BLaER1 (cell line): ENCODE results near the gene TNS3.

Experiments used
- H3K27ac ChIP-seq: shearing (Covaris generic); formaldehyde crosslinking; 2 replicates; pipeline ENCODE4 v1.8.1; 2022
- H3K27me3 ChIP-seq: shearing (Covaris generic); formaldehyde crosslinking; 2 replicates; pipeline ENCODE4 v1.8.1; 2022
- H3K36me3 ChIP-seq: shearing (Covaris generic); formaldehyde crosslinking; 2 replicates; pipeline ENCODE4 v1.8.1; 2022
- H3K4me1 ChIP-seq: shearing (Covaris generic); formaldehyde crosslinking; 2 replicates; pipeline ENCODE4 v1.8.1; 2022
- H3K4me2 ChIP-seq: shearing (Covaris generic); formaldehyde crosslinking; 2 replicates; pipeline ENCODE4 v1.8.1; 2022
- H3K4me3 ChIP-seq: shearing (Covaris generic); formaldehyde crosslinking; 2 replicates; pipeline ENCODE4 v1.8.1; 2022
- H3K9ac ChIP-seq: shearing (Covaris generic); formaldehyde crosslinking; 2 replicates; pipeline ENCODE4 v1.8.1; 2022
- H3K9me3 ChIP-seq: shearing (Covaris generic); formaldehyde crosslinking; 2 replicates; pipeline ENCODE4 v1.8.1; 2022
- H4K20me1 ChIP-seq: shearing (Covaris generic); formaldehyde crosslinking; 2 replicates; pipeline ENCODE4 v1.8.1; 2022
- Cebpa-rat ChIP-seq: shearing (Covaris generic); IDR thresholded peaks from 2 replicates; pipeline ENCODE4 v1.8.1; 2022

The TNS3 gene

GRCh38 chr7:47427051-47427643 lies 154.8 kb downstream of the TNS3 start:
- Histone ChIP-seq H3K9me3 (no peaks in the 10 kb centered on the region), H3K27ac (no peak overlapping the region)

GRCh38 chr7:47424523-47424922 lies 157.4 kb downstream of the TNS3 start:
- Histone ChIP-seq H3K9ac (no peak overlapping the region), H3K9me3 (peaks cover 11% of the 10 kb centered on the region; the same call in 1 of the 2 replicates), H3K4me1 (no peaks in the 10 kb centered on the region), H3K27ac (no peak overlapping the region), H3K4me3 (no peak overlapping the region), H3K27me3 (no peaks in the 10 kb centered on the region), H3K4me2 (no peak overlapping the region), H3K36me3 (peaks cover 72% of the 10 kb centered on the region), H4K20me1 (no peaks in the 10 kb centered on the region)
- TF ChIP-seq Cebpa-rat: no peak

More at GRCh38 chr7:47427051-47427643, 154.8 kb downstream of the TNS3 start:
- no peaks in the 10 kb centered on the region for H3K27me3 ChIP-seq
- no peak overlapping the region for H3K4me3 ChIP-seq
- H3K4me2 ChIP-seq: no peak overlapping the region
- H4K20me1 ChIP-seq: no peaks in the 10 kb centered on the region
- peaks cover 49% of the 10 kb centered on the region for H3K36me3 ChIP-seq
- H3K9ac ChIP-seq: no peak overlapping the region
- TF ChIP-seq Cebpa-rat: no peak
- H3K4me1 ChIP-seq: no peaks in the 10 kb centered on the region

- H3K27ac ChIP-seq: no peak overlapping the region
- no peak for TF ChIP-seq Cebpa-rat
- peaks cover 11% of the 10 kb centered on the region; the same call in 1 of the 2 replicates for H3K9me3 ChIP-seq
- no peaks in the 10 kb centered on the region for H3K27me3 ChIP-seq
- H3K4me1 ChIP-seq: no peaks in the 10 kb centered on the region
- peaks cover 72% of the 10 kb centered on the region for H3K36me3 ChIP-seq
- no peak overlapping the region for H3K4me2 ChIP-seq
- H3K9ac ChIP-seq: no peak overlapping the region
- H4K20me1 ChIP-seq: no peaks in the 10 kb centered on the region
- no peak overlapping the region for H3K4me3 ChIP-seq
These were observed 158.7 kb downstream of the TNS3 start for GRCh38 chr7:47423196-47423595.

- no peak overlapping the region for H3K9ac ChIP-seq
- peaks cover 11% of the 10 kb centered on the region; the same call in 1 of the 2 replicates for H3K9me3 ChIP-seq
- no peak overlapping the region for H3K4me3 ChIP-seq
- H3K4me1 ChIP-seq: no peaks in the 10 kb centered on the region
- H3K27ac ChIP-seq: no peak overlapping the region
- H4K20me1 ChIP-seq: no peaks in the 10 kb centered on the region
- no peaks in the 10 kb centered on the region for H3K27me3 ChIP-seq
- peaks cover 66% of the 10 kb centered on the region for H3K36me3 ChIP-seq
- no peak overlapping the region for H3K4me2 ChIP-seq
- TF ChIP-seq Cebpa-rat: no peak
These were observed 159.3 kb downstream of the TNS3 start for GRCh38 chr7:47422611-47423010.

GRCh38 chr7:47421456-47421855 lies 160.5 kb downstream of the TNS3 start:
- Histone ChIP-seq H3K4me3 (no peak overlapping the region), H3K9me3 (peaks cover 11% of the 10 kb centered on the region; the same call in 1 of the 2 replicates), H4K20me1 (no peaks in the 10 kb centered on the region), H3K4me2 (no peak overlapping the region), H3K4me1 (no peaks in the 10 kb centered on the region), H3K27me3 (no peaks in the 10 kb centered on the region), H3K36me3 (peaks cover 64% of the 10 kb centered on the region), H3K27ac (no peak overlapping the region), H3K9ac (no peak overlapping the region)
- no peak for TF ChIP-seq Cebpa-rat

- Histone ChIP-seq H3K4me2 (no peak overlapping the region), H3K4me1 (no peaks in the 10 kb centered on the region), H3K36me3 (peaks cover 65% of the 10 kb centered on the region), H3K9ac (no peak overlapping the region), H3K4me3 (no peak overlapping the region), H3K27ac (no peak overlapping the region), H4K20me1 (no peaks in the 10 kb centered on the region), H3K27me3 (no peaks in the 10 kb centered on the region), H3K9me3 (peaks cover 11% of the 10 kb centered on the region; the same call in 1 of the 2 replicates)
- TF ChIP-seq Cebpa-rat: no peak
These were observed 161.7 kb downstream of the TNS3 start for GRCh38 chr7:47420122-47420780.

GRCh38 chr7:47419471-47419870 lies 162.4 kb downstream of the TNS3 start:
- TF ChIP-seq Cebpa-rat: no peak
- Histone ChIP-seq H3K27ac (no peak overlapping the region), H3K4me1 (no peaks in the 10 kb centered on the region), H3K4me3 (no peak overlapping the region), H4K20me1 (no peaks in the 10 kb centered on the region), H3K9ac (no peak overlapping the region), H3K27me3 (no peaks in the 10 kb centered on the region), H3K36me3 (peaks cover 65% of the 10 kb centered on the region), H3K4me2 (no peak overlapping the region), H3K9me3 (peaks cover 11% of the 10 kb centered on the region; the same call in 1 of the 2 replicates)

GRCh38 chr7:47418601-47419309 lies 163.2 kb downstream of the TNS3 start:
- Histone ChIP-seq H3K27me3 (no peaks in the 10 kb centered on the region), H3K9me3 (peaks cover 11% of the 10 kb centered on the region; the same call in 1 of the 2 replicates), H3K36me3 (peaks cover 65% of the 10 kb centered on the region), H3K4me2 (no peak overlapping the region), H3K27ac (no peak overlapping the region), H3K9ac (no peak overlapping the region), H3K4me1 (no peaks in the 10 kb centered on the region), H3K4me3 (no peak overlapping the region), H4K20me1 (no peaks in the 10 kb centered on the region)
- TF ChIP-seq Cebpa-rat: no peak

- H3K4me1 ChIP-seq: no peaks in the 10 kb centered on the region
- H4K20me1 ChIP-seq: no peaks in the 10 kb centered on the region
- H3K4me2 ChIP-seq: no peak overlapping the region
- TF ChIP-seq Cebpa-rat: no peak
- no peak overlapping the region for H3K27ac ChIP-seq
- no peaks in the 10 kb centered on the region for H3K27me3 ChIP-seq
- peaks cover 11% of the 10 kb centered on the region; the same call in 1 of the 2 replicates for H3K9me3 ChIP-seq
- H3K4me3 ChIP-seq: no peak overlapping the region
- peaks cover 60% of the 10 kb centered on the region for H3K36me3 ChIP-seq
- no peak overlapping the region for H3K9ac ChIP-seq
These were observed 165.1 kb downstream of the TNS3 start for GRCh38 chr7:47416492-47417480.
